Body of pancreas (tissue), 4 donors: ENCODE data around the gene ZMAT2. TPM values are rescaled to one million over a fixed set of nuclear protein-coding genes. Genes with fewer than 3 reads are reported as not detected.

Experiments
- ATAC-seq: fragments of 150-250 bp; one replicate; pipeline ENCODE4 v1.9.1; 2016
- DNase-seq, 4 donors: peaks; one replicate each; pipeline ENCODE4 v3.0.0-alpha.2; 2019
- H3K27ac ChIP-seq, 4 donors: fragments of 200-600 bp; sonication (generic); 1 replicate in 3 of 4; 2 replicates in 1 of 4; pipeline versions ENCODE4 v1.5.1 to v1.6.1; 2016 to 2019; ENCODE audit warnings: mild to moderate bottlenecking in 1 of 4, mixed read lengths in 1 of 4, moderate library complexity in 1 of 4
- H3K27me3 ChIP-seq, 2 donors: fragments of 200-600 bp; sonication (generic); one replicate each; pipeline ENCODE4 v1.6.0; 2016; ENCODE audit warnings: mild to moderate bottlenecking in 1 of 2
- H3K36me3 ChIP-seq, 2 donors: fragments of 200-600 bp; sonication (generic); replicated peaks in 1 of 2; 2 replicates each; pipeline ENCODE4 v1.5.1; 2016; ENCODE audit warnings: low read depth in 2 of 2; ENCODE audit not compliant: insufficient read depth in 1 of 2
- H3K4me1 ChIP-seq: fragments of 200-600 bp; sonication (generic); one replicate; pipeline ENCODE4 v1.6.0; 2016
- H3K4me3 ChIP-seq, 2 donors: fragments of 200-600 bp; sonication (generic); 1 replicate in 1 of 2; 2 replicates in 1 of 2; pipeline ENCODE4 v1.5.1; 2016 to 2019
- H3K9me3 ChIP-seq, 3 donors: fragments of 200-600 bp; sonication (generic); 1 replicate in 2 of 3; 2 replicates in 1 of 3; pipeline ENCODE4 v1.5.1; 2016
- CTCF ChIP-seq, 7 experiments: fragments of 450-650 bp in 4 of 7; fragments of 200-600 bp in 3 of 7; sonication (generic) in 3 of 7; IDR thresholded peaks; one replicate each; pipeline ENCODE4 v1.5.1; 2016 to 2019; ENCODE audit warnings: antibody characterized with exemption in 7 of 7
- POLR2A ChIP-seq, 3 donors: fragments of 450-650 bp; IDR thresholded peaks; one replicate each; pipeline ENCODE4 v1.6.1; 2016; ENCODE audit warnings: antibody characterized with exemption in 3 of 3, mild to moderate bottlenecking in 2 of 3
- WGBS, 2 donors: methylation state at CpG; one replicate each; pipeline ENCODE4 v1.1.5; 2017; 5-methylcytosine and 5-hydroxymethylcytosine counted together
- intact Hi-C: fragments of 100-400 bp; cut with DNase I; formaldehyde crosslinking; loops from one replicate; pipeline ENCODE4 v1.15.1; 2023
- total RNA-seq, 2 donors: library from RNA; depleted of rRNA; stranded (reverse); fragments of >200 nt; gene quantifications; one replicate each; pipeline ENCODE4 v1.1.0, GENCODE V29; 2016

Gene ZMAT2
- total RNA-seq, 2 donors from 2014 or later: 16.1 to 27.0 TPM

- TF ChIP-seq CTCF (IDR thresholded peaks at IDR 0.05): no peak
- no peak within 1 kb of the TSS for H3K27ac ChIP-seq
- H3K4me3 ChIP-seq: no peak within 1 kb of the TSS
- WGBS, 2 donors: 91% methylated on average over 37 to 41 of the region's 45 CpGs
- DNase-seq (no peak), ATAC-seq (no peak)
- H3K9me3 ChIP-seq: no peaks in the 10 kb centered on the region
- H3K36me3 ChIP-seq: peaks cover 0 to 36% of the 10 kb centered on the region in 2 donors
- intact Hi-C loops: no loop called here
- H3K27me3 ChIP-seq: no peaks in the 10 kb centered on the region
- H3K4me1 ChIP-seq: no peaks in the 10 kb centered on the region
These were observed 26.9 kb upstream of the ZMAT2 start, which contains the start of gene DND1 for GRCh38 chr5:140673187-140673976. Gene DND1 (minus strand): TSS chr5:140673576. CDS start chr5:140673542, 34 bp downstream.

DNA sequence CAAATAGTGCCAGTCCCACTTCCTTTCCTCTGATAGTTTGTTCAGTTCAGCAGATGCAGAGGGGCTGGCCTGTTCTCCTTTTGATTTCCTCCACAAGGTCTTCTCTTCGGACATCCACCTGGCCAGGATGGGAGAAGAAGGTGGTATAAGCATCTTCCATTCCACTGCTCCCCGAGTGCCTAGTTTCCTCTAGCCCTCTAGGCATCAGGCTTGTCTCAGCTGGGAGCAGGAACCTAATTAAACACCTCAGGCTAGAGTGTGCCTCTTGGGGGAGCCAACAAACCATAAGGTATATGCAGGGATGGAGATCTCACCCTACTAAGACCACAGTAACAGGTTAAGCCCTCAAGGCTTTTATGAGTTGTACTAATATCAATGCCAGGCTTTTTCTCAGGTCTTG is 26.0 kb upstream of the ZMAT2 start:
- TF ChIP-seq CTCF (IDR thresholded peaks at IDR 0.05) (no peak), POLR2A (IDR thresholded peaks at IDR 0.05) (no peak)
- H3K27me3 ChIP-seq: no peaks in the 10 kb centered on the region
- peaks cover 0 to 30% of the 10 kb centered on the region in 2 donors for H3K36me3 ChIP-seq
- DNase-seq (no peak), ATAC-seq (no peak)
- H3K4me3 ChIP-seq: no peak overlapping the region
- no peak overlapping the region for H3K27ac ChIP-seq
- H3K4me1 ChIP-seq: no peaks in the 10 kb centered on the region
- no peaks in the 10 kb centered on the region for H3K9me3 ChIP-seq
- 84 to 85% methylated on average over 2 of the region's 2 CpGs for WGBS, 2 donors
- intact Hi-C loops: no loop called here

DNA sequence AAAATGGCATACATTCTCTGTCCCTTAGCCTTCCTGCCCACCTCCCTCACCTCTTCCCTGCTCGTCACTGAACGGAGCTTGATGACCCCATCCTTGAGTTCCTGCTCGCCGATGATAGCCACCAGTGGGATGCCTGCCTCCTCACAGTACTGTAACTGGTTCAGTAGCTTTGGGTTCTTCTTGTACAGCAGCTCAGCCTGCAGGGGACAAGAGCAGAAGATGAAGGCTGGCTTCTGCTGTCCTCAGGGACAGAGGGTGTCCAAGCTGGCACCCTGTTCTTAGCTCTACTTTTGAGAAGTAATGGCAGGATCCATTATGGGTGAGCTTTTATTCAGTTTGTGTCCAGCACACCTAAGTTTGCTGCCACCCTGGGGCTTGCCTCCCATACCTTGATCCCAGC is 25.6 kb upstream of the ZMAT2 start:
- no peak for ATAC-seq
- Histone ChIP-seq H3K27me3 (no peaks in the 10 kb centered on the region), H3K9me3 (no peaks in the 10 kb centered on the region), H3K4me3 (no peak overlapping the region), H3K36me3 (peaks cover 0 to 29% of the 10 kb centered on the region in 2 donors), H3K27ac (no peak overlapping the region), H3K4me1 (no peaks in the 10 kb centered on the region)
- DNase-seq: no peak
- no peak for TF ChIP-seq POLR2A (IDR thresholded peaks at IDR 0.05)
- TF ChIP-seq CTCF (IDR thresholded peaks at IDR 0.05): no peak
- 92 to 94% methylated on average over 4 of the region's 4 CpGs for WGBS, 2 donors
- intact Hi-C loops: no loop called here

- no peaks in the 10 kb centered on the region for H3K9me3 ChIP-seq
- H3K4me3 ChIP-seq: no peak overlapping the region
- no peak for TF ChIP-seq POLR2A (IDR thresholded peaks at IDR 0.05)
- no peak for TF ChIP-seq CTCF (IDR thresholded peaks at IDR 0.05)
- H3K36me3 ChIP-seq: peaks cover 0 to 31% of the 10 kb centered on the region in 2 donors
- no peaks in the 10 kb centered on the region for H3K4me1 ChIP-seq
- intact Hi-C loops: no loop called here
- H3K27ac ChIP-seq: no peak overlapping the region
- H3K27me3 ChIP-seq: no peaks in the 10 kb centered on the region
- DNase-seq (no peak), ATAC-seq (no peak)
- WGBS, 2 donors: 94 to 97% methylated on average over 2 to 3 of the region's 3 CpGs
These were observed 22.3 kb upstream of the ZMAT2 start for GRCh38 chr5:140677947-140678346.

GRCh38 chr5:140678993-140679392 is 21.3 kb upstream of the ZMAT2 start:
- DNase-seq: no peak
- no peak overlapping the region for H3K27ac ChIP-seq
- ATAC-seq: no peak
- 98 to 100% methylated on average over 7 of the region's 7 CpGs for WGBS, 2 donors
- TF ChIP-seq CTCF (IDR thresholded peaks at IDR 0.05) (no peak), POLR2A (IDR thresholded peaks at IDR 0.05) (no peak)
- H3K4me1 ChIP-seq: no peaks in the 10 kb centered on the region
- H3K4me3 ChIP-seq: no peak overlapping the region
- peaks cover 0 to 31% of the 10 kb centered on the region in 2 donors for H3K36me3 ChIP-seq
- H3K9me3 ChIP-seq: no peaks in the 10 kb centered on the region
- no peaks in the 10 kb centered on the region for H3K27me3 ChIP-seq
- intact Hi-C loops: no loop called here
